LHCN-M2 (cell line): ENCODE results near the gene HS3ST3B1. TPM values are rescaled to one million over a fixed set of nuclear protein-coding genes. Genes with fewer than 3 reads are reported as not detected.

ENCODE experiments used
- DNase-seq: peaks from one replicate; pipeline ENCODE4 v3.0.0-alpha.2; 2012; ENCODE audit warnings: low read depth
- total RNA-seq: library from RNA; depleted of rRNA; stranded (reverse); fragments of >200 nt; gene quantifications from 2 replicates; pipeline ENCODE4 v1.2.3, GENCODE V29; 2014

HS3ST3B1 gene
- total RNA-seq, 1 experiment from 2014 or later: 6.9 TPM

- DNase-seq: peak; percentile 28
Observed at GRCh38 chr17:14321476-14321949, 20.6 kb downstream of the HS3ST3B1 start.

GRCh38 chr17:14321980-14322776 lies 21.3 kb downstream of the HS3ST3B1 start:
- DNase-seq: peak; percentile 25

GRCh38 chr17:14323522-14323981 lies 22.7 kb downstream of the HS3ST3B1 start:
- no peak for DNase-seq

GRCh38 chr17:14325618-14326167 lies 24.8 kb downstream of the HS3ST3B1 start:
- no peak for DNase-seq

GRCh38 chr17:14329900-14330491 lies 29.1 kb downstream of the HS3ST3B1 start:
- no peak for DNase-seq

GRCh38 chr17:14330492-14330962 lies 29.6 kb downstream of the HS3ST3B1 start:
- DNase-seq: no peak

GRCh38 chr17:14331225-14331981 lies 30.5 kb downstream of the HS3ST3B1 start:
- DNase-seq: no peak

- DNase-seq: no peak
Observed at GRCh38 chr17:14331982-14332298, 31.1 kb downstream of the HS3ST3B1 start.

GRCh38 chr17:14332331-14332730 lies 31.4 kb downstream of the HS3ST3B1 start:
- DNase-seq: no peak

GRCh38 chr17:14333506-14333905 lies 32.6 kb downstream of the HS3ST3B1 start:
- DNase-seq: no peak

- no peak for DNase-seq
Observed at GRCh38 chr17:14334276-14334840, 33.5 kb downstream of the HS3ST3B1 start.

GRCh38 chr17:14334919-14335318 lies 34.0 kb downstream of the HS3ST3B1 start:
- no peak for DNase-seq

GRCh38 chr17:14336418-14336817 lies 35.5 kb downstream of the HS3ST3B1 start:
- DNase-seq: no peak

GRCh38 chr17:14337596-14338079 lies 36.8 kb downstream of the HS3ST3B1 start:
- no peak for DNase-seq

GRCh38 chr17:14340857-14341754 lies 40.2 kb downstream of the HS3ST3B1 start:
- peak; percentile 5 for DNase-seq

GRCh38 chr17:14341866-14342265 lies 41.0 kb downstream of the HS3ST3B1 start:
- peak; percentile 14 for DNase-seq

GRCh38 chr17:14346801-14347200 lies 45.9 kb downstream of the HS3ST3B1 start:
- no peak for DNase-seq

GRCh38 chr17:14351493-14351892 lies 50.6 kb downstream of the HS3ST3B1 start:
- DNase-seq: no peak

- peak; percentile 7 for DNase-seq
Observed at GRCh38 chr17:14352136-14352535, 51.3 kb downstream of the HS3ST3B1 start.

- DNase-seq: no peak
Observed at GRCh38 chr17:14353861-14354474, 53.1 kb downstream of the HS3ST3B1 start.
